ENCODE measurements around the gene CDK14. TPM values are rescaled to one million over a fixed set of nuclear protein-coding genes. Genes with fewer than 3 reads are reported as not detected.

Gene CDK14
- total and polyA plus RNA-seq, 2 of the 8 experiments (the other 6 are each of a cell fraction or from before 2014, with no cell fraction given), result 5.5 to 47.3 TPM

DNA sequence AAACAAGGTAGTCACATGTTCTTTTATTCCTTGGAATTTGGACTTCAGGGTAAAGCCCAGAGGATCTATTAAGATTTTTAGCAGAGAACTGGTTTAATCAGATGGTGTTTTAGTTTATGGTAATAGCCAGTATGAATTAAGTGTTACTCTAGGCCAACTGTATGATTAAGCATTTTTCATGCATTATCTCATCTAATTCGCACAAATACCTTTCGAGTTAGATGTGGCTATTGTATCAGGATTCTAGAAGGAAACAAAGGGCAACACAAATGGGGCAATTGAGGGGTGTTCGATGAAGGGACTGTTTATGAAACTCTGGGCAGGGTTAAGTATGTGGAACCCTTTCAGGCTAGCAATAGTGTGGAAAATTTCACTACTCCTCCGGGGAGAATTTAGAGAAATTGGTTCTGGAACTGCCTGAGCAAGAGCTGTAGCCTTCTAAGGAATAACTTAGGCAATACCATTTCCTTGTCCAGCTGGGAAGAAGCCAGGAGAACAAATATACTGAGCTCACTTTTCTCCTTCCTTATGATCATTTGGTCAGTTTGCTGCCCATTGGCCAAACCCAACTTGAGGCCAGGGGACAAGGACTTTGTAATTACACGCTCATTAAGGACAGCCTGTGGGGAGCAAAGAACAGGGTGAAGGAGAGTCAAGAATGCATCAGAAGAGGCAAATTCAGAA, 349.1 kb downstream of the CDK14 start:
- no peak overlapping the region for H3K23ac ChIP-seq (ENCODE audit: insufficient read length)
- no peak overlapping the region for H2BK5ac ChIP-seq (ENCODE audit: low read depth, low read length)
- H3K4me3 ChIP-seq (ENCODE audit: extremely low read depth in 1 of 4, insufficient read depth in 2 of 4, low read depth in 3 of 4, low read length in 4 of 4), result no peak overlapping the region
- H2AFZ ChIP-seq (ENCODE audit: low read length), result no peak overlapping the region
- H3K27ac ChIP-seq (ENCODE audit: low read depth, low read length), result no peak overlapping the region
- no peak overlapping the region for H2BK12ac ChIP-seq (ENCODE audit: low read depth, low read length)
- H4K91ac ChIP-seq (replicated peaks; ENCODE audit: insufficient read length, low read length), result no peak overlapping the region
- no peak overlapping the region for H3K4ac ChIP-seq (replicated peaks; ENCODE audit: insufficient read length, low read depth, low read length)
- H3K79me2 ChIP-seq (ENCODE audit: control insufficient read depth in 1 of 2, insufficient read depth in 2 of 2, low read length in 2 of 2), result no peaks in the 10 kb centered on the region
- H4K5ac ChIP-seq (ENCODE audit: insufficient read length, low read depth, low read length), result no peak overlapping the region
- H3K36me3 ChIP-seq (ENCODE audit: control insufficient read depth in 2 of 4, insufficient read depth in 4 of 4, low read length in 3 of 4), result no peaks in the 10 kb centered on the region
- no peaks in the 10 kb centered on the region for H3K79me1 ChIP-seq (ENCODE audit: low read depth, low read length)
- ChIA-PET CTCF (ENCODE audit: partially characterized antibody) (interaction anchor here (1.2 to 2.0 kb wide), 3 partner anchors 12 to 89 kb away, joined by 3 to 7 read pairs (median 5); no protein-coding TSS in a partner anchor), POLR2A (ENCODE audit: partially characterized antibody) (no interaction called here)
- H2BK120ac ChIP-seq (replicated peaks; ENCODE audit: low read depth, low read length), result no peak overlapping the region
- H2BK15ac ChIP-seq (ENCODE audit: low read length), result no peak overlapping the region
- no peaks in the 10 kb centered on the region for H3K9me3 ChIP-seq (ENCODE audit: insufficient read depth in 2 of 2, low read depth in 1 of 2, low read length in 1 of 2)
- TF ChIP-seq RAD21 (IDR thresholded peaks at IDR 0.05 in 1 of 2, conservative IDR thresholded peaks at IDR 0.05 in 1 of 2; ENCODE audit: low read depth in 2 of 2, low read length in 2 of 2), result no peak
- no peaks in the 10 kb centered on the region for H3K27me3 ChIP-seq (replicated peaks in 1 of 4; ENCODE audit: control insufficient read depth in 3 of 4, extremely low read depth in 1 of 4, insufficient read depth in 3 of 4, low read length in 3 of 4)
- no peak overlapping the region for H3K56ac ChIP-seq (replicated peaks; ENCODE audit: insufficient read length, low read depth, low read length)
- H4K20me1 ChIP-seq (replicated peaks in 1 of 2; ENCODE audit: control insufficient read depth in 1 of 2, insufficient read depth in 2 of 2, low read length in 2 of 2), result no peaks in the 10 kb centered on the region
- DNase-seq (ENCODE audit: low read depth in 1 of 2, low spot score in 2 of 2), result no peak
- H3K18ac ChIP-seq (ENCODE audit: extremely low read depth, low read length), result no peak overlapping the region
- no peaks in the 10 kb centered on the region for H3K4me1 ChIP-seq (replicated peaks in 1 of 4; ENCODE audit: control insufficient read depth in 3 of 4, insufficient read depth in 4 of 4, low read length in 3 of 4)
- no peak overlapping the region for H3K9ac ChIP-seq (replicated peaks in 1 of 4; ENCODE audit: extremely low read depth in 1 of 4, low read depth in 3 of 4, low read length in 3 of 4)
- H3K23me2 ChIP-seq (ENCODE audit: low read depth, low read length), result no peaks in the 10 kb centered on the region
- no peak overlapping the region for H4K8ac ChIP-seq (ENCODE audit: extremely low read depth, insufficient read depth, low read length)
- H3K14ac ChIP-seq (ENCODE audit: insufficient read length), result no peak overlapping the region
- no peak overlapping the region for H2AK5ac ChIP-seq (ENCODE audit: low read depth, low read length)
- no peak for FAIRE-seq
- H3K4me2 ChIP-seq (ENCODE audit: insufficient read depth in 1 of 2, low read depth in 2 of 2, low read length in 2 of 2), result no peak overlapping the region
- WGBS, 2 experiments (ENCODE audit: extremely low coverage in 1 of 2, insufficient coverage in 1 of 2, insufficient read length in 1 of 2, insufficient replicate concordance in 2 of 2, low coverage in 1 of 2, low lambda C conversion rate in 2 of 2, missing lambda C conversion rate in 1 of 2), result 86% methylated on average over 5 of the region's 5 CpGs; no CpG with 5 or more reads in 1 of the 2 experiments
- H2BK20ac ChIP-seq (ENCODE audit: low read length), result no peak overlapping the region
